ENCODE results near the gene SLC24A1. TPM values are rescaled to one million over a fixed set of nuclear protein-coding genes. Genes with fewer than 3 reads are reported as not detected.

Gene SLC24A1
- total and polyA plus RNA-seq, 11 donors: 0.74 to 6.3 (median 2.1) TPM

- DNase-seq (no peak), ATAC-seq (no peak)
- Histone ChIP-seq H3K36me3 (peaks cover 0 to 96% (median 88%) of the 10 kb centered on the region in 9 donors), H3K9me3 (no peaks in the 10 kb centered on the region), H3K4me3 (no peak overlapping the region), H3K4me1 (no peaks in the 10 kb centered on the region), H3K27ac (no peak overlapping the region), H3K27me3 (no peaks in the 10 kb centered on the region)
- TF ChIP-seq POLR2A (IDR thresholded peaks at IDR 0.05) (no peak), CTCF (IDR thresholded peaks at IDR 0.05) (no peak)
- WGBS, 4 donors: 92 to 97% (median 94%) methylated on average over 2 of the region's 2 CpGs
- intact Hi-C loops (cut with DNase I): no loop called here
Observed at GRCh38 chr15:65660927-65661326, 39.2 kb downstream of the SLC24A1 start.

- Histone ChIP-seq H3K36me3 (peaks cover 0 to 98% (median 95%) of the 10 kb centered on the region in 9 donors), H3K9me3 (no peaks in the 10 kb centered on the region), H3K27ac (no peak overlapping the region), H3K27me3 (no peaks in the 10 kb centered on the region), H3K4me1 (no peaks in the 10 kb centered on the region), H3K4me3 (no peak overlapping the region)
- no peak for DNase-seq
- WGBS, 4 donors: 90 to 97% (median 95%) methylated on average over 3 of the region's 3 CpGs
- intact Hi-C loops (cut with DNase I): no loop called here
- no peak for TF ChIP-seq POLR2A (IDR thresholded peaks at IDR 0.05)
- TF ChIP-seq CTCF (IDR thresholded peaks at IDR 0.05): no peak
- ATAC-seq: no peak
Observed at GRCh38 chr15:65663521-65663920, 41.8 kb downstream of the SLC24A1 start.

GRCh38 chr15:65666257-65666656 is 44.5 kb downstream of the SLC24A1 start:
- ATAC-seq: no peak
- no peak for TF ChIP-seq CTCF (IDR thresholded peaks at IDR 0.05)
- no peak for TF ChIP-seq POLR2A (IDR thresholded peaks at IDR 0.05)
- WGBS, 4 donors: 83 to 88% (median 86%) methylated on average over 3 of the region's 3 CpGs
- Histone ChIP-seq H3K4me1 (no peaks in the 10 kb centered on the region), H3K27me3 (no peaks in the 10 kb centered on the region), H3K36me3 (peaks cover 0 to 100% (median 97%) of the 10 kb centered on the region in 9 donors), H3K27ac (no peak overlapping the region), H3K4me3 (no peak overlapping the region), H3K9me3 (no peaks in the 10 kb centered on the region)
- intact Hi-C loops (cut with DNase I): no loop called here
- no peak for DNase-seq

GRCh38 chr15:65675551-65675950 is 53.8 kb downstream of the SLC24A1 start:
- Histone ChIP-seq H3K4me1 (no peaks in the 10 kb centered on the region), H3K36me3 (peaks cover 0 to 58% (median 47%) of the 10 kb centered on the region in 9 donors), H3K27ac (no peak overlapping the region), H3K4me3 (no peak overlapping the region), H3K9me3 (no peaks in the 10 kb centered on the region), H3K27me3 (no peaks in the 10 kb centered on the region)
- TF ChIP-seq POLR2A (IDR thresholded peaks at IDR 0.05) (no peak), CTCF (IDR thresholded peaks at IDR 0.05) (no peak)
- no peak for ATAC-seq
- WGBS, 4 donors: 63 to 86% (median 73%) methylated on average over 1 of the region's 1 CpG
- intact Hi-C loops (cut with DNase I): no loop called here
- no peak for DNase-seq
